Progenitor cell of endocrine pancreas (in vitro differentiated cells): ENCODE data around the gene SLC2A13. TPM values are rescaled to one million over a fixed set of nuclear protein-coding genes. Genes with fewer than 3 reads are reported as not detected.
"Not testable (repeated sequence)": the region's sequence is repeated elsewhere in the genome, so short reads cannot be mapped to it uniquely, and the experiment has no call there.

Source experiments
- DNase-seq: peaks from one replicate; pipeline ENCODE4 v3.0.0; 2021; ENCODE audit warnings: low spot score; ENCODE audit not compliant: unreplicated experiment
- H3K27ac Mint-ChIP-seq: 2 replicates; pipeline ENCODE4 v1.8.0; 2021; ENCODE audit warnings: mild to moderate bottlenecking, moderate library complexity, mixed read lengths
- H3K27me3 Mint-ChIP-seq: 2 replicates; pipeline ENCODE4 v1.8.0; 2021; ENCODE audit warnings: mixed read lengths
- H3K36me3 Mint-ChIP-seq: 2 replicates; pipeline ENCODE4 v1.8.0; 2022; ENCODE audit warnings: mixed read lengths; ENCODE audit not compliant: insufficient read depth
- H3K4me1 Mint-ChIP-seq: 2 replicates; pipeline ENCODE4 v1.8.0; 2021; ENCODE audit warnings: low read depth, mixed read lengths
- H3K4me3 Mint-ChIP-seq: 2 replicates; pipeline ENCODE4 v1.8.0; 2021; ENCODE audit warnings: low read depth, mild to moderate bottlenecking, moderate library complexity, mixed read lengths
- H3K9me3 Mint-ChIP-seq: 2 replicates; pipeline ENCODE4 v1.8.0; 2021; ENCODE audit warnings: low read depth, mixed read lengths
- total RNA-seq: library from RNA; stranded (reverse); gene quantifications from 2 replicates; pipeline ENCODE4 v1.2.1, GENCODE V29; 2021
- TF ChIP-seq, protein P1 (sequence below): fragments of 200-600 bp; sonication (generic); IDR thresholded peaks from one replicate; pipeline ENCODE4 v1.5.0; 2021; ENCODE audit warnings: antibody characterized with exemption, mild to moderate bottlenecking; ENCODE audit not compliant: unreplicated experiment

Gene SLC2A13
- total RNA-seq, 1 donor from 2014 or later: 7.4 TPM

DNA sequence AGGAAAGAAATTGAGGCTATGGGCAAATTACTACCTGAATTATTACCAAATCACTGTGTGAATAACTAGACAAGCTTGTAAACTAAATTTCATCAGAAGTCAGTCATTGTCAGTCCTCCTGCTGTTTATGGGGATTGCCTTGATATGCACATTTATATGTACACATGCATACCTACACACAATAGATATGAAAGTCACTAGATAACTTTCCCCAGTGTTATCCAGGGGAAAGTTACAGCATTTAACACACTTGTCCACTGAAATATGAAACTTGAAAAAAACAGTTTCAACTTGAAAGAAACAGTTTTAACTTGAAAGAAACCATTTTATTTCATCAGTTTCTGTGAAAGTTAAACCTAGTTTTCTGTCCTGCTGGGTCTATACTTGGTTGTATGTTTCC is 199.6 kb downstream of the SLC2A13 start:
- no peak for DNase-seq
- Mint-ChIP-seq H3K4me3 (no peak overlapping the region), H3K9me3 (no peaks in the 10 kb centered on the region), H3K27ac (no peak overlapping the region), H3K27me3 (no peaks in the 10 kb centered on the region), H3K4me1 (no peaks in the 10 kb centered on the region), H3K36me3 (no peaks in the 10 kb centered on the region)
- TF ChIP-seq, protein P1, sequence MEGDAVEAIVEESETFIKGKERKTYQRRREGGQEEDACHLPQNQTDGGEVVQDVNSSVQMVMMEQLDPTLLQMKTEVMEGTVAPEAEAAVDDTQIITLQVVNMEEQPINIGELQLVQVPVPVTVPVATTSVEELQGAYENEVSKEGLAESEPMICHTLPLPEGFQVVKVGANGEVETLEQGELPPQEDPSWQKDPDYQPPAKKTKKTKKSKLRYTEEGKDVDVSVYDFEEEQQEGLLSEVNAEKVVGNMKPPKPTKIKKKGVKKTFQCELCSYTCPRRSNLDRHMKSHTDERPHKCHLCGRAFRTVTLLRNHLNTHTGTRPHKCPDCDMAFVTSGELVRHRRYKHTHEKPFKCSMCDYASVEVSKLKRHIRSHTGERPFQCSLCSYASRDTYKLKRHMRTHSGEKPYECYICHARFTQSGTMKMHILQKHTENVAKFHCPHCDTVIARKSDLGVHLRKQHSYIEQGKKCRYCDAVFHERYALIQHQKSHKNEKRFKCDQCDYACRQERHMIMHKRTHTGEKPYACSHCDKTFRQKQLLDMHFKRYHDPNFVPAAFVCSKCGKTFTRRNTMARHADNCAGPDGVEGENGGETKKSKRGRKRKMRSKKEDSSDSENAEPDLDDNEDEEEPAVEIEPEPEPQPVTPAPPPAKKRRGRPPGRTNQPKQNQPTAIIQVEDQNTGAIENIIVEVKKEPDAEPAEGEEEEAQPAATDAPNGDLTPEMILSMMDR: no peak

DNA sequence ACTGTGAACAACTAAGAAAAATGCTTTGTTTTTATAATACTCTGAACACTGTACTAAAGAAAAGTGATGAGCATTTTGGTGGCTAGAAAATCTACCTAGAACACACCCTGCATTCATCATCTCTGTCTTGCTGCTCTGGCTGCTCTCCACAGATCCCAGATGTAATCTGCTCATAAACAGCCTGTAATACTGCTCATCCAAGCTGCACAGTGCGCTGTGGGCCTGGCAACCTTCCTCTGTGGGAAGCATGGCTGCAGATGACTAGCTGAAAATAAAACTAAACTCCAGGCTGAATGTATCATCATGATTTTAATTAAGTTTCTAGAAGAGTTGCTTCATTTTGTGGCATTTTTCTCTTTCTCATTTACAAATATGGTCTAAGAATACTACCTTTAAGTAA is 200.7 kb downstream of the SLC2A13 start:
- no peak overlapping the region for H3K4me3 Mint-ChIP-seq
- TF ChIP-seq, protein P1: no peak
- peak overlapping the region; percentile 56 for H3K27ac Mint-ChIP-seq
- no peak for DNase-seq
- H3K4me1 Mint-ChIP-seq: no peaks in the 10 kb centered on the region
- no peaks in the 10 kb centered on the region for H3K36me3 Mint-ChIP-seq
- no peaks in the 10 kb centered on the region for H3K27me3 Mint-ChIP-seq
- no peaks in the 10 kb centered on the region for H3K9me3 Mint-ChIP-seq

DNA sequence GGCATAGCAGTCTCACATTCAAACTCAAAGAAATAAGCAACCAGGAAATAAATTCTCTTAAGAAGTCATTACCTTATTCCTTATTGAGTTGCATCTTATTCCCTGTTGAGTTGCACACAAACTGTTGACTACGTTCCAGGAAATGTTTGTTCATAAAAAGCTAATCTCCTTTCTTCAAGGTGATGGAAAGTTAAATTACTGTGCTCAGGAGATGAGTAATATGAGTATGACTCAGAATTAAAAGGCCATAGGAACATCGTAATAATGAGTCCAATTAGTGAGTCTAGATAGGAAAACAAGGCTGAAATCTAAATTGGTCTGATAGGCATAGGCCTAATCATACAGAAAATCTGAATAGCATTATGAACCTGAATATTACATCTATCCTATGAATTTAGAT is 203.1 kb downstream of the SLC2A13 start:
- no peak overlapping the region for H3K4me3 Mint-ChIP-seq
- H3K36me3 Mint-ChIP-seq: no peaks in the 10 kb centered on the region
- no peak overlapping the region for H3K27ac Mint-ChIP-seq
- H3K27me3 Mint-ChIP-seq: no peaks in the 10 kb centered on the region
- H3K9me3 Mint-ChIP-seq: no peaks in the 10 kb centered on the region
- DNase-seq: no peak
- no peaks in the 10 kb centered on the region for H3K4me1 Mint-ChIP-seq
- TF ChIP-seq, protein P1: no peak

DNA sequence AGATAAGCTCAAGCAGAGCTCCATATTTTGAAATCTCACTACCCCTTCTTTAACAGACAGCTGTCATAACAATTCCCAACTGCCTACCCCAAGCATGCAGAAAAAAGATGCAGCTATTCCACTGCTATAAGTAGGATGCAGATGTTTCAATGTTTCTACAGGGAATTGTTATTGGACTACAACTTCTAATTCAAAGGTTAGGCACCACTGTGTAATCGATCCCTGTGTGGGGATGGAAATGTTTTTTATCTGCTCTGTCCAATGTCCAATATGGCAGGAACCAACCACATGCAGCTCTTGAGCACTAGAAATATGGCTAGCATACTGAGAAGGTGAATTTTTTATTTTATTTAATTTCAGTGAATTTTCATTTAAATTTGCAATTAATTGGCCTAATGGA is 208.6 kb downstream of the SLC2A13 start:
- peaks cover under 1% of the 10 kb centered on the region for H3K4me1 Mint-ChIP-seq
- no peak overlapping the region for H3K4me3 Mint-ChIP-seq
- no peak for DNase-seq
- H3K9me3 Mint-ChIP-seq: peaks cover 5% of the 10 kb centered on the region
- H3K27me3 Mint-ChIP-seq: no peaks in the 10 kb centered on the region
- H3K36me3 Mint-ChIP-seq: peaks cover 2% of the 10 kb centered on the region
- no peak overlapping the region for H3K27ac Mint-ChIP-seq
- TF ChIP-seq, protein P1: no peak

DNA sequence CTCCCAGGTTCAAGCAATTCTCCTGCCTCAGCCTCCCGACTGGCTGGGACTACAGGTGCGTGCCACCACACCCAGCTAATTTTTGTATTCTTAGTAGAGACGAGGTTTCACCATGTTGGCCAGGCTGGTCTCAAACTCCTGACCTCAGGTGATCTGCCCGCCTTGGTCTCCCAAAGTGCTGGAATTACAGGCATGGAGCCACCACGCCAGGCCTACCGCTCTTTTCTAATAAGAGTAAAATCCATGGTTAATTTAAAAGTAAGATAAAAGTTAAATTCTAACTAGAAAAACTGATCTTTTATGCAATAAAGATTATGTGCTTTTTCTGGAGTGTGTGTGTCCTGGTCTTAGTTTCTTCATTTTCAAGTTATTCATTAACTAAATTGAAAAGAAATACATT is 212.5 kb downstream of the SLC2A13 start:
- peaks cover 11% of the 10 kb centered on the region for H3K4me1 Mint-ChIP-seq
- H3K27me3 Mint-ChIP-seq, H3K36me3 Mint-ChIP-seq, DNase-seq, H3K27ac Mint-ChIP-seq, H3K9me3 Mint-ChIP-seq, H3K4me3 Mint-ChIP-seq: not testable (repeated sequence)

DNA sequence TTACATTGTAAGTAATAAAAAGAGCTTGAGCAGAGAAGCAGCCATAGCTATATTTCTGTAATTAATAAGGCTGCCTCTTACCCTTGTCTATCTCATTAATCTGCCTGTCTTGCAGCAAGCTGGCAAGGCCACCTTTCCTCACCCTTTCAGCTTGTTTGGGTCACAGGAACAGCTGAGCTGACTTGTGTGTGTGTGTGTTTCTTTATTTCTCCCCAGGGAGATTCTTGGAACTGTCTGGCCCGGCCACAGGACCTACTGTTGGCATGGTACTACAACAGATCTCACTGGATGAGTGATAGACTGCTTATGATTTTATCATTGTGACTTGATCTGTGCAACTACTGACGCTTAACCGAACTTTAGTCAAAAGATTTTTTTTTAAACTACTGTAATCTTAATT is 213.7 kb downstream of the SLC2A13 start:
- TF ChIP-seq, protein P1: no peak
- peaks cover 2% of the 10 kb centered on the region for H3K36me3 Mint-ChIP-seq
- DNase-seq: no peak
- H3K9me3 Mint-ChIP-seq: peaks cover 5% of the 10 kb centered on the region
- no peak overlapping the region for H3K27ac Mint-ChIP-seq
- H3K4me1 Mint-ChIP-seq: peaks cover 12% of the 10 kb centered on the region
- H3K27me3 Mint-ChIP-seq: no peaks in the 10 kb centered on the region
- no peak overlapping the region for H3K4me3 Mint-ChIP-seq
